HEK293 (cell line): ENCODE data around the gene FAAP100.

Experiments used
- KLF16 ChIP-seq: fragments of 450-650 bp; formaldehyde crosslinking; IDR thresholded peaks from 2 replicates; pipeline ENCODE4 v1.5.1; 2017; ENCODE audit warnings: missing biosample characterization, missing genetic modification characterization
- KLF7 ChIP-seq: fragments of 450-650 bp; formaldehyde crosslinking; IDR thresholded peaks from 2 replicates; pipeline ENCODE4 v1.5.1; 2016; ENCODE audit warnings: missing biosample characterization, missing genetic modification characterization, borderline replicate concordance
- PBX3 ChIP-seq: sonication (generic); formaldehyde crosslinking; IDR thresholded peaks from 2 replicates; pipeline ENCODE4 v1.8.1; 2022; ENCODE audit warnings: mild to moderate bottlenecking, moderate library complexity, missing genetic modification reagents
- REST ChIP-seq: fragments of 450-650 bp; formaldehyde crosslinking; IDR thresholded peaks from 2 replicates; pipeline ENCODE4 v1.5.1; 2016; ENCODE audit warnings: missing biosample characterization, missing genetic modification characterization
- ZNF138 ChIP-seq: fragments of 450-650 bp; formaldehyde crosslinking; IDR thresholded peaks from 2 replicates; pipeline ENCODE4 v1.5.1; 2016; ENCODE audit warnings: missing biosample characterization, missing genetic modification characterization, borderline replicate concordance
- ZNF146 ChIP-seq: fragments of 450-650 bp; formaldehyde crosslinking; IDR thresholded peaks from 2 replicates; pipeline ENCODE4 v1.5.1; 2016; ENCODE audit warnings: missing biosample characterization, missing genetic modification characterization
- ZNF600 ChIP-seq: fragments of 450-650 bp; formaldehyde crosslinking; IDR thresholded peaks from 2 replicates; pipeline ENCODE4 v1.5.1; 2016; ENCODE audit warnings: missing biosample characterization, missing genetic modification characterization
- ZNF677 ChIP-seq: fragments of 450-650 bp; IDR thresholded peaks from 2 replicates; pipeline ENCODE4 v1.5.0; 2018; ENCODE audit warnings: missing biosample characterization, mild to moderate bottlenecking, missing genetic modification characterization, moderate library complexity
- ZNF707 ChIP-seq: fragments of 450-650 bp; formaldehyde crosslinking; IDR thresholded peaks from 2 replicates; pipeline ENCODE4 v1.5.1; 2016; ENCODE audit warnings: missing biosample characterization, missing genetic modification characterization
- ZNF768 ChIP-seq: fragments of 450-650 bp; formaldehyde crosslinking; IDR thresholded peaks from 2 replicates; pipeline ENCODE4 v1.5.1; 2018; ENCODE audit warnings: missing biosample characterization, mild to moderate bottlenecking, missing genetic modification characterization
- TF ChIP-seq, protein P1 (sequence below): fragments of 450-650 bp; formaldehyde crosslinking; IDR thresholded peaks from 2 replicates; pipeline ENCODE4 v1.5.1; 2016; ENCODE audit warnings: missing biosample characterization, missing genetic modification characterization

DNA sequence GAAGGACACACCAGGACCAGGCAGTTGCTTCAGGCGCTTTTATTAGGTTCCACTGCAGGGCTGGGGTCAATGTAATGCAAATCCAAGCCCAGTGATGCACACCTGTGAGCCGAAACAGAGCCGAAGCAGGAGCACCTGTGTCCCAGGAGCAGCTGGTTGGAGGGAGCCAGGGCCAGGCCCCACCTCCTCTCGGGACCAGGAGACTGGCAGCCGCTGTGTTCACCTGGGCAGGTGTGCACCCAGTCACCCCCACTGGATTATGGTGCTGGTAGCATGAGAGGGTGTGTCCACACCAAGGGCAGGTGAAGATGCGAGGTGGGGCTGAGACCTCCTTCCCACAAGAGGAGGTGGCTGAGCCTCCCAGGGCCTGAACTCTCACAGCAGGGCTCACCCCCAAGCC is 4.7 kb upstream of the FAAP100 start:
- TF ChIP-seq KLF7 (tag by site-specific recombination), result no peak
- no peak for TF ChIP-seq ZNF768 (tag by site-specific recombination)
- no peak for TF ChIP-seq REST (tag by site-specific recombination)
- no peak for TF ChIP-seq ZNF146 (tag by site-specific recombination)
- TF ChIP-seq ZNF138, result no peak
- TF ChIP-seq, protein P1, sequence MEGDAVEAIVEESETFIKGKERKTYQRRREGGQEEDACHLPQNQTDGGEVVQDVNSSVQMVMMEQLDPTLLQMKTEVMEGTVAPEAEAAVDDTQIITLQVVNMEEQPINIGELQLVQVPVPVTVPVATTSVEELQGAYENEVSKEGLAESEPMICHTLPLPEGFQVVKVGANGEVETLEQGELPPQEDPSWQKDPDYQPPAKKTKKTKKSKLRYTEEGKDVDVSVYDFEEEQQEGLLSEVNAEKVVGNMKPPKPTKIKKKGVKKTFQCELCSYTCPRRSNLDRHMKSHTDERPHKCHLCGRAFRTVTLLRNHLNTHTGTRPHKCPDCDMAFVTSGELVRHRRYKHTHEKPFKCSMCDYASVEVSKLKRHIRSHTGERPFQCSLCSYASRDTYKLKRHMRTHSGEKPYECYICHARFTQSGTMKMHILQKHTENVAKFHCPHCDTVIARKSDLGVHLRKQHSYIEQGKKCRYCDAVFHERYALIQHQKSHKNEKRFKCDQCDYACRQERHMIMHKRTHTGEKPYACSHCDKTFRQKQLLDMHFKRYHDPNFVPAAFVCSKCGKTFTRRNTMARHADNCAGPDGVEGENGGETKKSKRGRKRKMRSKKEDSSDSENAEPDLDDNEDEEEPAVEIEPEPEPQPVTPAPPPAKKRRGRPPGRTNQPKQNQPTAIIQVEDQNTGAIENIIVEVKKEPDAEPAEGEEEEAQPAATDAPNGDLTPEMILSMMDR, result no peak
- TF ChIP-seq ZNF677 (tag by site-specific recombination), result no peak
- TF ChIP-seq KLF16 (tag by site-specific recombination), result no peak
- TF ChIP-seq PBX3, result no peak
- no peak for TF ChIP-seq ZNF600 (tag by site-specific recombination)
- TF ChIP-seq ZNF707 (tag by site-specific recombination), result no peak
